ENCODE results near the gene UBL3. TPM values are rescaled to one million over a fixed set of nuclear protein-coding genes. Genes with fewer than 3 reads are reported as not detected.

UBL3 gene
- total and polyA plus RNA-seq, 3 experiments from 2014 or later = 15.0 to 37.0 (median 15.2) TPM

GRCh38 chr13:29819143-29819542 lies 31.3 kb downstream of the UBL3 start:
- no peak overlapping the region for H3K27ac Mint-ChIP-seq
- H3K36me3 ChIP-seq (ENCODE audit: insufficient read depth, low read length) = no peaks in the 10 kb centered on the region
- H3K4me1 ChIP-seq (ENCODE audit: insufficient read depth, low read length) = peaks cover 13% of the 10 kb centered on the region
- H3K4me1 Mint-ChIP-seq = peaks cover 42 to 82% (median 73%) of the 10 kb centered on the region in 3 donors
- H3K4me3 ChIP-seq (ENCODE audit: low read length) = no peak overlapping the region
- CTCF ChIA-PET = no interaction called here
- peaks cover 1 to 15% (median 11%) of the 10 kb centered on the region in 3 donors for H3K36me3 Mint-ChIP-seq
- no peaks in the 10 kb centered on the region for H3K9me3 ChIP-seq (ENCODE audit: low read length)
- DNase-seq = no peak
- H3K27me3 Mint-ChIP-seq = no peaks in the 10 kb centered on the region
- POLR2A ChIA-PET = no interaction called here
- H3K4me3 Mint-ChIP-seq = no peak overlapping the region
- no peaks in the 10 kb centered on the region for H3K27me3 ChIP-seq (ENCODE audit: insufficient read depth, low read length, poor library complexity, severe bottlenecking)
- peaks cover 0 to 3% (median 1%) of the 10 kb centered on the region in 5 donors for H3K9me3 Mint-ChIP-seq
- no peak overlapping the region for H3K27ac ChIP-seq (ENCODE audit: low read depth, low read length)

GRCh38 chr13:29817604-29818378 lies 32.6 kb downstream of the UBL3 start:
- CTCF ChIA-PET = interaction anchor here (1.6 kb wide), 1 partner anchor 297 kb away, joined by 6 read pairs; no protein-coding TSS in a partner anchor

GRCh38 chr13:29816715-29817114 lies 33.7 kb downstream of the UBL3 start:
- Histone ChIP-seq H3K4me1 (ENCODE audit: insufficient read depth, low read length) (peaks cover 13% of the 10 kb centered on the region), H3K9me3 (ENCODE audit: low read length) (no peaks in the 10 kb centered on the region), H3K27me3 (ENCODE audit: insufficient read depth, low read length, poor library complexity, severe bottlenecking) (no peaks in the 10 kb centered on the region), H3K27ac (ENCODE audit: low read depth, low read length) (no peak overlapping the region), H3K4me3 (ENCODE audit: low read length) (no peak overlapping the region), H3K36me3 (ENCODE audit: insufficient read depth, low read length) (no peaks in the 10 kb centered on the region)
- H3K27ac Mint-ChIP-seq = peak overlapping the region in 1 of 8 donors; percentile 47
- H3K36me3 Mint-ChIP-seq = peaks cover 0 to 4% (median 0%) of the 10 kb centered on the region in 3 donors
- peaks cover 48 to 85% (median 67%) of the 10 kb centered on the region in 3 donors for H3K4me1 Mint-ChIP-seq
- ChIA-PET POLR2A (no interaction called here), CTCF (no interaction called here)
- no peaks in the 10 kb centered on the region for H3K9me3 Mint-ChIP-seq
- no peak for DNase-seq
- no peak overlapping the region for H3K4me3 Mint-ChIP-seq
- no peaks in the 10 kb centered on the region for H3K27me3 Mint-ChIP-seq

More at GRCh38 chr13:29817604-29818378, 32.6 kb downstream of the UBL3 start:
- Mint-ChIP-seq H3K27me3 (no peaks in the 10 kb centered on the region), H3K36me3 (peaks cover 0 to 10% (median 9%) of the 10 kb centered on the region in 3 donors), H3K4me1 (peaks cover 44 to 88% (median 72%) of the 10 kb centered on the region in 3 donors), H3K9me3 (peaks cover 0 to 3% (median 1%) of the 10 kb centered on the region in 5 donors), H3K27ac (peak overlapping the region in 2 of 8 donors; percentile 61 to 66), H3K4me3 (peak overlapping the region in 2 of 7 donors; percentile 3 to 5)
- no peak overlapping the region for H3K27ac ChIP-seq (ENCODE audit: low read depth, low read length)
- H3K27me3 ChIP-seq (ENCODE audit: insufficient read depth, low read length, poor library complexity, severe bottlenecking) = no peaks in the 10 kb centered on the region
- peaks cover 13% of the 10 kb centered on the region for H3K4me1 ChIP-seq (ENCODE audit: insufficient read depth, low read length)
- H3K9me3 ChIP-seq (ENCODE audit: low read length) = no peaks in the 10 kb centered on the region
- POLR2A ChIA-PET = no interaction called here
- no peaks in the 10 kb centered on the region for H3K36me3 ChIP-seq (ENCODE audit: insufficient read depth, low read length)
- H3K4me3 ChIP-seq (ENCODE audit: low read length) = no peak overlapping the region
- no peak for DNase-seq

- H3K36me3 ChIP-seq (ENCODE audit: insufficient read depth, low read length) = no peaks in the 10 kb centered on the region
- CTCF ChIA-PET = no interaction called here
- no peak overlapping the region for H3K27ac Mint-ChIP-seq
- H3K4me3 ChIP-seq (ENCODE audit: low read length) = no peak overlapping the region
- peaks cover 13% of the 10 kb centered on the region for H3K4me1 ChIP-seq (ENCODE audit: insufficient read depth, low read length)
- H3K4me1 Mint-ChIP-seq = peaks cover 50 to 92% (median 70%) of the 10 kb centered on the region in 3 donors
- no peaks in the 10 kb centered on the region for H3K9me3 ChIP-seq (ENCODE audit: low read length)
- no peak for DNase-seq
- peaks cover 0 to 3% (median 0%) of the 10 kb centered on the region in 3 donors for H3K36me3 Mint-ChIP-seq
- no peaks in the 10 kb centered on the region for H3K27me3 ChIP-seq (ENCODE audit: insufficient read depth, low read length, poor library complexity, severe bottlenecking)
- H3K4me3 Mint-ChIP-seq = no peak overlapping the region
- POLR2A ChIA-PET = no interaction called here
- H3K27ac ChIP-seq (ENCODE audit: low read depth, low read length) = no peak overlapping the region
- no peaks in the 10 kb centered on the region for H3K27me3 Mint-ChIP-seq
- H3K9me3 Mint-ChIP-seq = no peaks in the 10 kb centered on the region
Observed at GRCh38 chr13:29815336-29815735, 35.1 kb downstream of the UBL3 start.

- Mint-ChIP-seq H3K4me3 (peak overlapping the region in 1 of 7 donors; percentile 16), H3K4me1 (peaks cover 56 to 90% (median 77%) of the 10 kb centered on the region in 3 donors), H3K9me3 (no peaks in the 10 kb centered on the region), H3K27ac (peak overlapping the region in 1 of 8 donors; percentile 71), H3K36me3 (no peaks in the 10 kb centered on the region), H3K27me3 (no peaks in the 10 kb centered on the region)
- Histone ChIP-seq H3K4me1 (ENCODE audit: insufficient read depth, low read length) (peaks cover 11% of the 10 kb centered on the region), H3K27ac (ENCODE audit: low read depth, low read length) (no peak overlapping the region), H3K36me3 (ENCODE audit: insufficient read depth, low read length) (no peaks in the 10 kb centered on the region), H3K27me3 (ENCODE audit: insufficient read depth, low read length, poor library complexity, severe bottlenecking) (no peaks in the 10 kb centered on the region), H3K4me3 (ENCODE audit: low read length) (no peak overlapping the region), H3K9me3 (ENCODE audit: low read length) (no peaks in the 10 kb centered on the region)
- POLR2A ChIA-PET = no interaction called here
- CTCF ChIA-PET = interaction anchor here (2.0 kb wide), 1 partner anchor 10 kb away, joined by 6 read pairs; no protein-coding TSS in a partner anchor
- no peak for DNase-seq
Observed at GRCh38 chr13:29810898-29811297, 39.5 kb downstream of the UBL3 start.

GRCh38 chr13:29810145-29810742 lies 40.2 kb downstream of the UBL3 start:
- no peak overlapping the region for H3K4me3 ChIP-seq (ENCODE audit: low read length)
- Mint-ChIP-seq H3K27me3 (no peaks in the 10 kb centered on the region), H3K4me3 (no peak overlapping the region), H3K36me3 (no peaks in the 10 kb centered on the region), H3K9me3 (no peaks in the 10 kb centered on the region), H3K27ac (peak overlapping the region in 1 of 8 donors; percentile 9), H3K4me1 (peaks cover 53 to 88% (median 75%) of the 10 kb centered on the region in 3 donors)
- no peak overlapping the region for H3K27ac ChIP-seq (ENCODE audit: low read depth, low read length)
- ChIA-PET CTCF (interaction anchor here (2.0 kb wide), 1 partner anchor 11 kb away, joined by 6 read pairs; no protein-coding TSS in a partner anchor), POLR2A (no interaction called here)
- no peaks in the 10 kb centered on the region for H3K9me3 ChIP-seq (ENCODE audit: low read length)
- H3K4me1 ChIP-seq (ENCODE audit: insufficient read depth, low read length) = peaks cover 11% of the 10 kb centered on the region
- DNase-seq = no peak
- H3K27me3 ChIP-seq (ENCODE audit: insufficient read depth, low read length, poor library complexity, severe bottlenecking) = no peaks in the 10 kb centered on the region
- no peaks in the 10 kb centered on the region for H3K36me3 ChIP-seq (ENCODE audit: insufficient read depth, low read length)

GRCh38 chr13:29808264-29808663 lies 42.2 kb downstream of the UBL3 start:
- H3K9me3 ChIP-seq (ENCODE audit: low read length) = no peaks in the 10 kb centered on the region
- Mint-ChIP-seq H3K9me3 (no peaks in the 10 kb centered on the region), H3K4me1 (peaks cover 49 to 71% (median 66%) of the 10 kb centered on the region in 3 donors), H3K4me3 (no peak overlapping the region), H3K36me3 (no peaks in the 10 kb centered on the region), H3K27me3 (no peaks in the 10 kb centered on the region), H3K27ac (no peak overlapping the region)
- no peak overlapping the region for H3K4me3 ChIP-seq (ENCODE audit: low read length)
- ChIA-PET POLR2A (no interaction called here), CTCF (interaction anchor here (0.9 kb wide), 1 partner anchor 307 kb away, joined by 3 read pairs; no protein-coding TSS in a partner anchor)
- no peaks in the 10 kb centered on the region for H3K27me3 ChIP-seq (ENCODE audit: insufficient read depth, low read length, poor library complexity, severe bottlenecking)
- H3K27ac ChIP-seq (ENCODE audit: low read depth, low read length) = no peak overlapping the region
- no peak for DNase-seq
- peaks cover 11% of the 10 kb centered on the region for H3K4me1 ChIP-seq (ENCODE audit: insufficient read depth, low read length)
- no peaks in the 10 kb centered on the region for H3K36me3 ChIP-seq (ENCODE audit: insufficient read depth, low read length)
